ENCODE measurements around the gene TWNK. TPM values are rescaled to one million over a fixed set of nuclear protein-coding genes. Genes with fewer than 3 reads are reported as not detected.

The TWNK gene
- total and polyA plus RNA-seq, 2 experiments from 2014 or later, result 12.2 to 29.4 TPM

DNA sequence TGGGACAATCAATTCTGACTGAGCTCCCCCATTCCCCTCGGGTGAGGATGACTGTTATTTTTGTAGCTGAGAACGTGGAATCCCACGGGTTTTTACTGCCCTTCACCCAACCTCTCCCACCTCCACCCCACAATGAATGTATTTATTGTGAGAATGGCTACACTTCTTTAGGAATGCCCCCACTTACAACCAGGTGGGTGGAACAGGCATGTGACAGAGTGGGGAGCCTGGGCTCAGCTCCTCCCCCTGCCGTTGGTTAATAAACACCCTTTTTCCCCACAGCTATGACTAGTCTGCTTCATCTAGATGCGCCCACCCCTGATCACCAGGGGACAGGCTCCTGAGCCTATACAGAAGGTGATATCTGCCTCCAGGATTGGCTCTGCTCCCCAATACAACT, 2.0 kb upstream of the TWNK start:
- H3K9me3 Mint-ChIP-seq, result peaks cover 2% of the 10 kb centered on the region; the same call in 1 of the 3 replicates
- H3K79me2 ChIP-seq (replicated peaks; ENCODE audit: insufficient read depth), result peaks cover 42% of the 10 kb centered on the region
- DNase-seq (ENCODE audit: low spot score), result no peak
- H3K9me2 ChIP-seq (ENCODE audit: insufficient read depth), result no peaks in the 10 kb centered on the region
- no peak overlapping the region for H2AFZ ChIP-seq
- peaks cover 10% of the 10 kb centered on the region; the same call in 1 of the 2 replicates for H3F3A ChIP-seq (replicated peaks; ENCODE audit: low read depth)
- H3K4me1 ChIP-seq (ENCODE audit: insufficient read depth), result no peaks in the 10 kb centered on the region
- TF ChIP-seq, protein P1, sequence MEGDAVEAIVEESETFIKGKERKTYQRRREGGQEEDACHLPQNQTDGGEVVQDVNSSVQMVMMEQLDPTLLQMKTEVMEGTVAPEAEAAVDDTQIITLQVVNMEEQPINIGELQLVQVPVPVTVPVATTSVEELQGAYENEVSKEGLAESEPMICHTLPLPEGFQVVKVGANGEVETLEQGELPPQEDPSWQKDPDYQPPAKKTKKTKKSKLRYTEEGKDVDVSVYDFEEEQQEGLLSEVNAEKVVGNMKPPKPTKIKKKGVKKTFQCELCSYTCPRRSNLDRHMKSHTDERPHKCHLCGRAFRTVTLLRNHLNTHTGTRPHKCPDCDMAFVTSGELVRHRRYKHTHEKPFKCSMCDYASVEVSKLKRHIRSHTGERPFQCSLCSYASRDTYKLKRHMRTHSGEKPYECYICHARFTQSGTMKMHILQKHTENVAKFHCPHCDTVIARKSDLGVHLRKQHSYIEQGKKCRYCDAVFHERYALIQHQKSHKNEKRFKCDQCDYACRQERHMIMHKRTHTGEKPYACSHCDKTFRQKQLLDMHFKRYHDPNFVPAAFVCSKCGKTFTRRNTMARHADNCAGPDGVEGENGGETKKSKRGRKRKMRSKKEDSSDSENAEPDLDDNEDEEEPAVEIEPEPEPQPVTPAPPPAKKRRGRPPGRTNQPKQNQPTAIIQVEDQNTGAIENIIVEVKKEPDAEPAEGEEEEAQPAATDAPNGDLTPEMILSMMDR (conservative IDR thresholded peaks at IDR 0.05; ENCODE audit: low read depth in 2 of 2), result no peak
- TF ChIP-seq POLR2AphosphoS5 (IDR thresholded peaks at IDR 0.05; ENCODE audit: low read depth) (no peak), NANOG (IDR thresholded peaks at IDR 0.05; ENCODE audit: borderline replicate concordance) (no peak)
- TF ChIP-seq, protein P2, sequence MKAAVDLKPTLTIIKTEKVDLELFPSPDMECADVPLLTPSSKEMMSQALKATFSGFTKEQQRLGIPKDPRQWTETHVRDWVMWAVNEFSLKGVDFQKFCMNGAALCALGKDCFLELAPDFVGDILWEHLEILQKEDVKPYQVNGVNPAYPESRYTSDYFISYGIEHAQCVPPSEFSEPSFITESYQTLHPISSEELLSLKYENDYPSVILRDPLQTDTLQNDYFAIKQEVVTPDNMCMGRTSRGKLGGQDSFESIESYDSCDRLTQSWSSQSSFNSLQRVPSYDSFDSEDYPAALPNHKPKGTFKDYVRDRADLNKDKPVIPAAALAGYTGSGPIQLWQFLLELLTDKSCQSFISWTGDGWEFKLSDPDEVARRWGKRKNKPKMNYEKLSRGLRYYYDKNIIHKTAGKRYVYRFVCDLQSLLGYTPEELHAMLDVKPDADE (IDR thresholded peaks at IDR 0.05), result no peak
- H3K27me3 ChIP-seq (ENCODE audit: insufficient read depth), result no peaks in the 10 kb centered on the region
- H3K27ac ChIP-seq (ENCODE audit: low read depth), result no peak overlapping the region
- H4K20me1 ChIP-seq (replicated peaks; ENCODE audit: insufficient read depth), result peaks cover 23% of the 10 kb centered on the region
- H3K36me3 Mint-ChIP-seq (ENCODE audit: low read depth), result peaks cover 26% of the 10 kb centered on the region
- H3K4me2 ChIP-seq, result no peak overlapping the region
- H3K4me3 Mint-ChIP-seq, result peak overlapping the region; percentile 97
- no peak for ATAC-seq
- peaks cover 19% of the 10 kb centered on the region for H3K27me3 Mint-ChIP-seq (ENCODE audit: insufficient read depth, low read depth, poor library complexity)
- no peak overlapping the region for H3K27ac Mint-ChIP-seq
- H3K4me1 Mint-ChIP-seq, result peaks cover 12% of the 10 kb centered on the region
- H3K4me3 ChIP-seq, result no peak overlapping the region
- peaks cover 5% of the 10 kb centered on the region for H3K36me3 ChIP-seq (ENCODE audit: insufficient read depth)

DNA sequence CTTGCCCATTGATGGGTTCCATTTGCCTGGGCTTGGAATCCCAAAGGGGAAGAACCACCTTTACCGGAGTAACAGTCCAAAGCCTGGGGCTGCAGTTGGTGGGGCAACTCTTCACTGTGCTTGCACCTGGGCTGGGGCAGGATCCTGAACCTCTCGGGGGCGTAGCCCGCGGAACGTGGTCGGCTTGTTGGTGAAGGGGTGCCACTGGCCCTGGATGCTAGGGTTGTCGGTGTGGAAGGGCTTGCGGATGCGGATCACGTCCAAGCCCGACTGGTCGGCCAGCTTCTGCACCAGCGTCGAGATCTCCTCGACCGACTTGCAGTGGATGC, 756 bp upstream of the TWNK start:
- Histone ChIP-seq H3K4me1 (ENCODE audit: insufficient read depth) (no peaks in the 10 kb centered on the region), H3F3A (replicated peaks; ENCODE audit: low read depth) (peaks cover 14% of the 10 kb centered on the region), H3K36me3 (ENCODE audit: insufficient read depth) (peaks cover 17% of the 10 kb centered on the region), H3K9me2 (ENCODE audit: insufficient read depth) (no peaks in the 10 kb centered on the region), H3K27me3 (ENCODE audit: insufficient read depth) (no peaks in the 10 kb centered on the region), H3K27ac (ENCODE audit: low read depth) (no peak overlapping the region), H3K79me2 (replicated peaks; ENCODE audit: insufficient read depth) (peaks cover 48% of the 10 kb centered on the region), H2AFZ (peak overlapping the region; percentile 99; the same call in 1 of the 2 replicates), H3K4me3 (peak overlapping the region; percentile 100), H4K20me1 (replicated peaks; ENCODE audit: insufficient read depth) (peaks cover 28% of the 10 kb centered on the region), H3K4me2 (peak overlapping the region; percentile 96)
- Mint-ChIP-seq H3K27me3 (ENCODE audit: insufficient read depth, low read depth, poor library complexity) (peaks cover 19% of the 10 kb centered on the region), H3K4me1 (peaks cover 12% of the 10 kb centered on the region), H3K9me3 (peaks cover 2% of the 10 kb centered on the region; the same call in 1 of the 3 replicates), H3K27ac (no peak overlapping the region), H3K36me3 (ENCODE audit: low read depth) (peaks cover 36% of the 10 kb centered on the region), H3K4me3 (peak overlapping the region; percentile 97)
- no peak for DNase-seq (ENCODE audit: low spot score)
- ATAC-seq, result peak; percentile 13
- TF ChIP-seq POLR2AphosphoS5 (IDR thresholded peaks at IDR 0.05; ENCODE audit: low read depth) (no peak), STAT1 (IDR thresholded peaks at IDR 0.05; ENCODE audit: unreplicated experiment) (no peak), JUNB (IDR thresholded peaks at IDR 0.05; ENCODE audit: unreplicated experiment) (no peak), CREB1 (CRISPR knock-in tag; IDR thresholded peaks at IDR 0.05; ENCODE audit: low read depth) (no peak), ZNF114 (CRISPR knock-in tag; IDR thresholded peaks at IDR 0.05) (no peak)
- TF ChIP-seq, protein P3, sequence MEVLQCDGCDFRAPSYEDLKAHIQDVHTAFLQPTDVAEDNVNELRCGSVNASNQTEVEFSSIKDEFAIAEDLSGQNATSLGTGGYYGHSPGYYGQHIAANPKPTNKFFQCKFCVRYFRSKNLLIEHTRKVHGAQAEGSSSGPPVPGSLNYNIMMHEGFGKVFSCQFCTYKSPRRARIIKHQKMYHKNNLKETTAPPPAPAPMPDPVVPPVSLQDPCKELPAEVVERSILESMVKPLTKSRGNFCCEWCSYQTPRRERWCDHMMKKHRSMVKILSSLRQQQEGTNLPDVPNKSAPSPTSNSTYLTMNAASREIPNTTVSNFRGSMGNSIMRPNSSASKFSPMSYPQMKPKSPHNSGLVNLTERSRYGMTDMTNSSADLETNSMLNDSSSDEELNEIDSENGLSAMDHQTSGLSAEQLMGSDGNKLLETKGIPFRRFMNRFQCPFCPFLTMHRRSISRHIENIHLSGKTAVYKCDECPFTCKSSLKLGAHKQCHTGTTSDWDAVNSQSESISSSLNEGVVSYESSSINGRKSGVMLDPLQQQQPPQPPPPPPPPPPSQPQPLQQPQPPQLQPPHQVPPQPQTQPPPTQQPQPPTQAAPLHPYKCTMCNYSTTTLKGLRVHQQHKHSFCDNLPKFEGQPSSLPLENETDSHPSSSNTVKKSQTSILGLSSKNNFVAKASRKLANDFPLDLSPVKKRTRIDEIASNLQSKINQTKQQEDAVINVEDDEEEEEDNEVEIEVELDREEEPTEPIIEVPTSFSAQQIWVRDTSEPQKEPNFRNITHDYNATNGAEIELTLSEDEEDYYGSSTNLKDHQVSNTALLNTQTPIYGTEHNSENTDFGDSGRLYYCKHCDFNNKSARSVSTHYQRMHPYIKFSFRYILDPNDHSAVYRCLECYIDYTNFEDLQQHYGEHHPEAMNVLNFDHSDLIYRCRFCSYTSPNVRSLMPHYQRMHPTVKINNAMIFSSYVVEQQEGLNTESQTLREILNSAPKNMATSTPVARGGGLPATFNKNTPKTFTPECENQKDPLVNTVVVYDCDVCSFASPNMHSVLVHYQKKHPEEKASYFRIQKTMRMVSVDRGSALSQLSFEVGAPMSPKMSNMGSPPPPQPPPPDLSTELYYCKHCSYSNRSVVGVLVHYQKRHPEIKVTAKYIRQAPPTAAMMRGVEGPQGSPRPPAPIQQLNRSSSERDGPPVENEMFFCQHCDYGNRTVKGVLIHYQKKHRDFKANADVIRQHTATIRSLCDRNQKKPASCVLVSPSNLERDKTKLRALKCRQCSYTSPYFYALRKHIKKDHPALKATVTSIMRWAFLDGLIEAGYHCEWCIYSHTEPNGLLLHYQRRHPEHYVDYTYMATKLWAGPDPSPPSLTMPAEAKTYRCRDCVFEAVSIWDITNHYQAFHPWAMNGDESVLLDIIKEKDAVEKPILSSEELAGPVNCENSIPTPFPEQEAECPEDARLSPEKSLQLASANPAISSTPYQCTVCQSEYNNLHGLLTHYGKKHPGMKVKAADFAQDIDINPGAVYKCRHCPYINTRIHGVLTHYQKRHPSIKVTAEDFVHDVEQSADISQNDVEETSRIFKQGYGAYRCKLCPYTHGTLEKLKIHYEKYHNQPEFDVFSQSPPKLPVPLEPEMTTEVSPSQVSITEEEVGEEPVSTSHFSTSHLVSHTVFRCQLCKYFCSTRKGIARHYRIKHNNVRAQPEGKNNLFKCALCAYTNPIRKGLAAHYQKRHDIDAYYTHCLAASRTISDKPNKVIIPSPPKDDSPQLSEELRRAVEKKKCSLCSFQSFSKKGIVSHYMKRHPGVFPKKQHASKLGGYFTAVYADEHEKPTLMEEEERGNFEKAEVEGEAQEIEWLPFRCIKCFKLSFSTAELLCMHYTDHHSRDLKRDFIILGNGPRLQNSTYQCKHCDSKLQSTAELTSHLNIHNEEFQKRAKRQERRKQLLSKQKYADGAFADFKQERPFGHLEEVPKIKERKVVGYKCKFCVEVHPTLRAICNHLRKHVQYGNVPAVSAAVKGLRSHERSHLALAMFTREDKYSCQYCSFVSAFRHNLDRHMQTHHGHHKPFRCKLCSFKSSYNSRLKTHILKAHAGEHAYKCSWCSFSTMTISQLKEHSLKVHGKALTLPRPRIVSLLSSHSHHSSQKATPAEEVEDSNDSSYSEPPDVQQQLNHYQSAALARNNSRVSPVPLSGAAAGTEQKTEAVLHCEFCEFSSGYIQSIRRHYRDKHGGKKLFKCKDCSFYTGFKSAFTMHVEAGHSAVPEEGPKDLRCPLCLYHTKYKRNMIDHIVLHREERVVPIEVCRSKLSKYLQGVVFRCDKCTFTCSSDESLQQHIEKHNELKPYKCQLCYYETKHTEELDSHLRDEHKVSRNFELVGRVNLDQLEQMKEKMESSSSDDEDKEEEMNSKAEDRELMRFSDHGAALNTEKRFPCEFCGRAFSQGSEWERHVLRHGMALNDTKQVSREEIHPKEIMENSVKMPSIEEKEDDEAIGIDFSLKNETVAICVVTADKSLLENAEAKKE (CRISPR knock-in tag; IDR thresholded peaks at IDR 0.05), result no peak
- TF ChIP-seq, protein P4, sequence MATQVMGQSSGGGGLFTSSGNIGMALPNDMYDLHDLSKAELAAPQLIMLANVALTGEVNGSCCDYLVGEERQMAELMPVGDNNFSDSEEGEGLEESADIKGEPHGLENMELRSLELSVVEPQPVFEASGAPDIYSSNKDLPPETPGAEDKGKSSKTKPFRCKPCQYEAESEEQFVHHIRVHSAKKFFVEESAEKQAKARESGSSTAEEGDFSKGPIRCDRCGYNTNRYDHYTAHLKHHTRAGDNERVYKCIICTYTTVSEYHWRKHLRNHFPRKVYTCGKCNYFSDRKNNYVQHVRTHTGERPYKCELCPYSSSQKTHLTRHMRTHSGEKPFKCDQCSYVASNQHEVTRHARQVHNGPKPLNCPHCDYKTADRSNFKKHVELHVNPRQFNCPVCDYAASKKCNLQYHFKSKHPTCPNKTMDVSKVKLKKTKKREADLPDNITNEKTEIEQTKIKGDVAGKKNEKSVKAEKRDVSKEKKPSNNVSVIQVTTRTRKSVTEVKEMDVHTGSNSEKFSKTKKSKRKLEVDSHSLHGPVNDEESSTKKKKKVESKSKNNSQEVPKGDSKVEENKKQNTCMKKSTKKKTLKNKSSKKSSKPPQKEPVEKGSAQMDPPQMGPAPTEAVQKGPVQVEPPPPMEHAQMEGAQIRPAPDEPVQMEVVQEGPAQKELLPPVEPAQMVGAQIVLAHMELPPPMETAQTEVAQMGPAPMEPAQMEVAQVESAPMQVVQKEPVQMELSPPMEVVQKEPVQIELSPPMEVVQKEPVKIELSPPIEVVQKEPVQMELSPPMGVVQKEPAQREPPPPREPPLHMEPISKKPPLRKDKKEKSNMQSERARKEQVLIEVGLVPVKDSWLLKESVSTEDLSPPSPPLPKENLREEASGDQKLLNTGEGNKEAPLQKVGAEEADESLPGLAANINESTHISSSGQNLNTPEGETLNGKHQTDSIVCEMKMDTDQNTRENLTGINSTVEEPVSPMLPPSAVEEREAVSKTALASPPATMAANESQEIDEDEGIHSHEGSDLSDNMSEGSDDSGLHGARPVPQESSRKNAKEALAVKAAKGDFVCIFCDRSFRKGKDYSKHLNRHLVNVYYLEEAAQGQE (IDR thresholded peaks at IDR 0.05; ENCODE audit: unreplicated experiment), result no peak

All from GM23338 (cell line).